ENCODE results near the gene CLDN14.

DNA sequence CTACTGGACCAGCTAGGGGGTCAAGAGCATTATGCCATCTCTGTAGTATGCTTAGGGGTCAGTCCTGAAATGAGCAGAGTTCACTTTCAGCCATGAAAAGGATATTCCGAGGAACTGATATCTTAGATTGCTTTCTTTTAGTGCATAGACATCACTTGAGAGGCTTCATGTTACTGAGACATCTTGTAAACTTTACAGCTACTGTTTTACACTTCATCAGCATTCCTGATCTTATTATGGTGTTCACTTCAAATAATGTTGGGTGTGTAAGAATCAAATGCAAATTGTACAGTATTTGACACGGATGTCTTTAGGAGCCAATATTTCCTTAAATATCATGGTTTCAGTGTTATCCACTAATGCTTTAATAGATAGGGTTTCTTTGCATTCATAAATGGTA, 22.4 kb upstream of the CLDN14 start:
- TF ChIP-seq, protein P1, sequence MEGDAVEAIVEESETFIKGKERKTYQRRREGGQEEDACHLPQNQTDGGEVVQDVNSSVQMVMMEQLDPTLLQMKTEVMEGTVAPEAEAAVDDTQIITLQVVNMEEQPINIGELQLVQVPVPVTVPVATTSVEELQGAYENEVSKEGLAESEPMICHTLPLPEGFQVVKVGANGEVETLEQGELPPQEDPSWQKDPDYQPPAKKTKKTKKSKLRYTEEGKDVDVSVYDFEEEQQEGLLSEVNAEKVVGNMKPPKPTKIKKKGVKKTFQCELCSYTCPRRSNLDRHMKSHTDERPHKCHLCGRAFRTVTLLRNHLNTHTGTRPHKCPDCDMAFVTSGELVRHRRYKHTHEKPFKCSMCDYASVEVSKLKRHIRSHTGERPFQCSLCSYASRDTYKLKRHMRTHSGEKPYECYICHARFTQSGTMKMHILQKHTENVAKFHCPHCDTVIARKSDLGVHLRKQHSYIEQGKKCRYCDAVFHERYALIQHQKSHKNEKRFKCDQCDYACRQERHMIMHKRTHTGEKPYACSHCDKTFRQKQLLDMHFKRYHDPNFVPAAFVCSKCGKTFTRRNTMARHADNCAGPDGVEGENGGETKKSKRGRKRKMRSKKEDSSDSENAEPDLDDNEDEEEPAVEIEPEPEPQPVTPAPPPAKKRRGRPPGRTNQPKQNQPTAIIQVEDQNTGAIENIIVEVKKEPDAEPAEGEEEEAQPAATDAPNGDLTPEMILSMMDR (IDR thresholded peaks at IDR 0.05) = no peak
- TF ChIP-seq POLR2A (IDR thresholded peaks at IDR 0.05) = no peak
